ENCODE data around the gene TSHB. TPM values are rescaled to one million over a fixed set of nuclear protein-coding genes. Genes with fewer than 3 reads are reported as not detected.

Gene TSHB
- polyA plus RNA-seq, 3 donors = not detected

DNA sequence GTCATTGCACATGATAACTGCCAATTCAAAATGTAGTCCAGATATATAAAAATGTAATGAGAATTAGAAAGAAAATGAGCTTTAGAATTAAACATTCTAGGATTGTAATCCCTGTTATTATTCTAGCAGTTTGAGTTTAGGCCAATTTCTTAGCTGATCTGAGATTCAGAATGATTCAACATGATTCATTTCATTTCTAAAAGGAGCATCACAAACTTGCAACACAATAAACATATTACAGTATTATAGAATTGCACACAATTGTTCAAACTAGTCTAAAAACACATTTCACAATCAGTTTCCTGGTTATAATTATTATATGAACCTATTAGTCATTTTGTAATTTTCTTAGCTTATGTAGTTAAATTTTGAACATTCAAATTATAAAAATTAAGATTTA lies 43.3 kb upstream of the TSHB start:
- no peaks in the 10 kb centered on the region for H3K79me2 ChIP-seq (ENCODE audit: insufficient read depth, low read length)
- H2AFZ ChIP-seq (ENCODE audit: insufficient read depth, low read depth, low read length, poor library complexity, severe bottlenecking) = no peak overlapping the region
- no peaks in the 10 kb centered on the region for H3K36me3 ChIP-seq (replicated peaks in 1 of 2; ENCODE audit: control insufficient read depth in 1 of 2, insufficient read depth in 2 of 2, low read length in 2 of 2)
- Mint-ChIP-seq H3K27me3 (ENCODE audit: low read depth in 3 of 3) (peaks cover 0 to 10% (median 2%) of the 10 kb centered on the region in 3 donors), H3K9me3 (peaks cover 23 to 33% (median 31%) of the 10 kb centered on the region in 7 donors), H3K27ac (no peak overlapping the region), H3K4me1 (no peaks in the 10 kb centered on the region), H3K36me3 (no peaks in the 10 kb centered on the region), H3K4me3 (no peak overlapping the region)
- no peaks in the 10 kb centered on the region for H4K20me1 ChIP-seq (ENCODE audit: insufficient read depth, low read length)
- intact Hi-C loops (cut with micrococcal nuclease) = loop anchor here in 1 of 2 donors (10.0 kb wide), 1 partner anchor 69 kb away; no protein-coding TSS in a partner anchor
- H3K27ac ChIP-seq (ENCODE audit: low read depth in 1 of 2, low read length in 2 of 2) = no peak overlapping the region
- H3K4me3 ChIP-seq (replicated peaks in 1 of 3; ENCODE audit: low read depth in 2 of 3, low read length in 3 of 3) = no peak overlapping the region
- peaks cover 12 to 32% of the 10 kb centered on the region in 2 donors for H3K9me3 ChIP-seq (replicated peaks in 1 of 2; ENCODE audit: control insufficient read depth in 1 of 2, insufficient read depth in 1 of 2, low read length in 2 of 2)
- no peak for DNase-seq
- no peak overlapping the region for H3K4me2 ChIP-seq (replicated peaks; ENCODE audit: extremely low read depth, low read length, poor library complexity, severe bottlenecking)
- no peak overlapping the region for H3K9ac ChIP-seq (ENCODE audit: insufficient read depth, low read length, poor library complexity, severe bottlenecking)
- no peaks in the 10 kb centered on the region for H3K27me3 ChIP-seq (ENCODE audit: control insufficient read depth in 2 of 2, insufficient read depth in 2 of 2, low read length in 2 of 2)
- TF ChIP-seq, protein P1, sequence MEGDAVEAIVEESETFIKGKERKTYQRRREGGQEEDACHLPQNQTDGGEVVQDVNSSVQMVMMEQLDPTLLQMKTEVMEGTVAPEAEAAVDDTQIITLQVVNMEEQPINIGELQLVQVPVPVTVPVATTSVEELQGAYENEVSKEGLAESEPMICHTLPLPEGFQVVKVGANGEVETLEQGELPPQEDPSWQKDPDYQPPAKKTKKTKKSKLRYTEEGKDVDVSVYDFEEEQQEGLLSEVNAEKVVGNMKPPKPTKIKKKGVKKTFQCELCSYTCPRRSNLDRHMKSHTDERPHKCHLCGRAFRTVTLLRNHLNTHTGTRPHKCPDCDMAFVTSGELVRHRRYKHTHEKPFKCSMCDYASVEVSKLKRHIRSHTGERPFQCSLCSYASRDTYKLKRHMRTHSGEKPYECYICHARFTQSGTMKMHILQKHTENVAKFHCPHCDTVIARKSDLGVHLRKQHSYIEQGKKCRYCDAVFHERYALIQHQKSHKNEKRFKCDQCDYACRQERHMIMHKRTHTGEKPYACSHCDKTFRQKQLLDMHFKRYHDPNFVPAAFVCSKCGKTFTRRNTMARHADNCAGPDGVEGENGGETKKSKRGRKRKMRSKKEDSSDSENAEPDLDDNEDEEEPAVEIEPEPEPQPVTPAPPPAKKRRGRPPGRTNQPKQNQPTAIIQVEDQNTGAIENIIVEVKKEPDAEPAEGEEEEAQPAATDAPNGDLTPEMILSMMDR (IDR thresholded peaks at IDR 0.05) = no peak
- H3K4me1 ChIP-seq (ENCODE audit: control insufficient read depth in 1 of 2, insufficient read depth in 2 of 2, low read length in 2 of 2) = no peaks in the 10 kb centered on the region

DNA sequence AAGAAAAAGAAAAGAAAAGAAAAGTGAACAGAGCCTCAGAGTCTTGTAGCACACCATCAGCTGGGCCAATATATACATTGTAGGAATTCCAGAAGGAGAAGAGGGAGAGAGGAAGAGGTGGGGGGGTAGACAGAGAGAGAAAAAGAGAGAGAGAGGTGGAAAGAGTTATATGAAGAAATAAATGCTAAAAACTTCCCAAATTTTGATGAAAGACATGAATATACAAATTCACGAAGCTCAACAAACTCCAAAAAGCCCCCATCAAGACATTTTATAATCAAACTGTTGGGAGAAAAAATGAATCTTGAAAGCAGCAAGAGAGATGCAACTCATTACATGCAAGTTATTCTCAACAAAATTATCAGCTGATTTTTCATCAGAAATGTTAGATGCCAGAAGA lies 41.5 kb upstream of the TSHB start:
- H3K4me2 ChIP-seq (replicated peaks; ENCODE audit: extremely low read depth, low read length, poor library complexity, severe bottlenecking) = no peak overlapping the region
- Mint-ChIP-seq H3K9me3 (peaks cover 14 to 26% (median 20%) of the 10 kb centered on the region in 7 donors), H3K27ac (no peak overlapping the region)

More for the DNA sequence above, 41.5 kb upstream of the TSHB start:
- H3K36me3 Mint-ChIP-seq = no peaks in the 10 kb centered on the region
- no CpG with 5 or more reads among the region's 1 CpG for WGBS (ENCODE audit: insufficient coverage)
- intact Hi-C loops (cut with micrococcal nuclease) = loop anchor here in 1 of 2 donors (10.0 kb wide), 1 partner anchor 67 kb away; no protein-coding TSS in a partner anchor
- H3K4me3 Mint-ChIP-seq = peak overlapping the region in 1 of 2 donors; percentile 4
- no peak overlapping the region for H2AFZ ChIP-seq (ENCODE audit: insufficient read depth, low read depth, low read length, poor library complexity, severe bottlenecking)
- H3K4me3 ChIP-seq (replicated peaks in 1 of 3; ENCODE audit: low read depth in 2 of 3, low read length in 3 of 3) = no peak overlapping the region
- H3K4me1 Mint-ChIP-seq = no peaks in the 10 kb centered on the region
- no peaks in the 10 kb centered on the region for H4K20me1 ChIP-seq (ENCODE audit: insufficient read depth, low read length)
- H3K79me2 ChIP-seq (ENCODE audit: insufficient read depth, low read length) = no peaks in the 10 kb centered on the region
- no peaks in the 10 kb centered on the region for H3K36me3 ChIP-seq (replicated peaks in 1 of 2; ENCODE audit: control insufficient read depth in 1 of 2, insufficient read depth in 2 of 2, low read length in 2 of 2)
- H3K27me3 Mint-ChIP-seq (ENCODE audit: low read depth in 3 of 3) = peaks cover 0 to 6% (median 2%) of the 10 kb centered on the region in 3 donors
- DNase-seq = no peak
- no peaks in the 10 kb centered on the region for H3K27me3 ChIP-seq (ENCODE audit: control insufficient read depth in 2 of 2, insufficient read depth in 2 of 2, low read length in 2 of 2)
- no peak overlapping the region for H3K9ac ChIP-seq (ENCODE audit: insufficient read depth, low read length, poor library complexity, severe bottlenecking)
- H3K27ac ChIP-seq (ENCODE audit: low read depth in 1 of 2, low read length in 2 of 2) = no peak overlapping the region
- TF ChIP-seq, protein P1 (IDR thresholded peaks at IDR 0.05) = no peak
- peaks cover 7 to 18% of the 10 kb centered on the region in 2 donors for H3K9me3 ChIP-seq (replicated peaks in 1 of 2; ENCODE audit: control insufficient read depth in 1 of 2, insufficient read depth in 1 of 2, low read length in 2 of 2)
- no peaks in the 10 kb centered on the region for H3K4me1 ChIP-seq (ENCODE audit: control insufficient read depth in 1 of 2, insufficient read depth in 2 of 2, low read length in 2 of 2)
